CD4-positive, CD25-positive, alpha-beta regulatory T cell (primary cell): ENCODE measurements around the gene OPCML. TPM values are rescaled to one million over a fixed set of nuclear protein-coding genes. Genes with fewer than 3 reads are reported as not detected.

ENCODE experiments used
- ATAC-seq, 2 donors: fragments of 150-1000 bp; cut with Tn5 transposase; one replicate each; pipeline ENCODE4 v1.10.0; 2021; ENCODE audit warnings: low read depth in 2 of 2, moderate number of reproducible peaks in 2 of 2, moderate library complexity in 1 of 2
- DNase-seq, 3 donors: peaks; one replicate each; pipeline versions ENCODE4 v3.0.0 to v3.0.0-alpha.2; 2012 to 2022; ENCODE audit warnings: mixed read lengths in 1 of 3
- H3K27ac ChIP-seq: one replicate; pipeline ENCODE4 v1.7.0; 2013; ENCODE audit warnings: mild to moderate bottlenecking, low read length; ENCODE audit not compliant: insufficient read depth, poor library complexity, severe bottlenecking
- H3K27me3 ChIP-seq: one replicate; pipeline ENCODE4 v1.7.0; 2013; ENCODE audit warnings: low read length; ENCODE audit not compliant: control insufficient read depth, insufficient read depth
- H3K36me3 ChIP-seq: one replicate; pipeline ENCODE4 v1.7.0; 2013; ENCODE audit warnings: mild to moderate bottlenecking, low read length, moderate library complexity; ENCODE audit not compliant: control insufficient read depth, insufficient read depth
- H3K4me1 ChIP-seq: 2 replicates; pipeline ENCODE4 v1.7.0; 2013; ENCODE audit warnings: mild to moderate bottlenecking, low read length; ENCODE audit not compliant: insufficient read depth, control insufficient read depth, poor library complexity, severe bottlenecking
- H3K4me3 ChIP-seq: one replicate; pipeline ENCODE4 v1.7.0; 2013; ENCODE audit warnings: low read depth, mild to moderate bottlenecking, low read length, moderate library complexity
- H3K9me3 ChIP-seq, 2 experiments: 1 replicate in 1 of 2; 2 replicates in 1 of 2; pipeline ENCODE4 v1.7.0; 2013; ENCODE audit warnings: low read length in 2 of 2, mild to moderate bottlenecking in 1 of 2, moderate library complexity in 1 of 2; ENCODE audit not compliant: control insufficient read depth in 2 of 2
- H3K27ac Mint-ChIP-seq, 3 donors: one replicate each; pipeline ENCODE4 v1.8.0; 2020 to 2022; ENCODE audit warnings: mild to moderate bottlenecking in 3 of 3, mixed read lengths in 3 of 3, moderate library complexity in 2 of 3
- H3K27me3 Mint-ChIP-seq: one replicate; pipeline ENCODE4 v1.8.0; 2022; ENCODE audit warnings: mild to moderate bottlenecking, mixed read lengths
- H3K36me3 Mint-ChIP-seq: one replicate; pipeline ENCODE4 v1.8.0; 2020; ENCODE audit warnings: mixed read lengths
- H3K4me1 Mint-ChIP-seq, 4 donors: one replicate each; pipeline ENCODE4 v1.8.0; 2020 to 2022; ENCODE audit warnings: mixed read lengths in 4 of 4, mild to moderate bottlenecking in 1 of 4
- H3K4me3 Mint-ChIP-seq, 4 donors: one replicate each; pipeline ENCODE4 v1.8.0; 2020 to 2022; ENCODE audit warnings: mild to moderate bottlenecking in 4 of 4, mixed read lengths in 4 of 4, moderate library complexity in 3 of 4
- H3K9me3 Mint-ChIP-seq, 7 donors: one replicate each; pipeline ENCODE4 v1.8.0; 2020 to 2022; ENCODE audit warnings: mixed read lengths in 7 of 7, mild to moderate bottlenecking in 3 of 7, moderate library complexity in 2 of 7
- polyA plus RNA-seq, 4 donors: library from polyadenylated mRNA; unstranded; fragments of 300-500 nt; fragmentation: Illumina TruSeq; gene quantifications; one replicate each; pipeline ENCODE4 v1.2.3, GENCODE V29; 2021
- total RNA-seq: library from RNA; stranded (reverse); gene quantifications from one replicate; pipeline ENCODE4 v1.2.3, GENCODE V29; 2022

OPCML gene
- total and polyA plus RNA-seq, 5 donors from 2014 or later = not detected

- no peak overlapping the region for H3K4me3 Mint-ChIP-seq
- H3K4me3 ChIP-seq = no peak overlapping the region
Observed at GRCh38 chr11:133026952-133027351, 505.3 kb downstream of the OPCML start.

GRCh38 chr11:133024301-133024700, 508.0 kb downstream of the OPCML start:
- Histone ChIP-seq H3K36me3 (no peaks in the 10 kb centered on the region), H3K4me3 (no peak overlapping the region), H3K4me1 (no peaks in the 10 kb centered on the region), H3K9me3 (no peaks in the 10 kb centered on the region), H3K27ac (no peak overlapping the region), H3K27me3 (no peaks in the 10 kb centered on the region)
- Mint-ChIP-seq H3K36me3 (no peaks in the 10 kb centered on the region), H3K4me1 (no peaks in the 10 kb centered on the region), H3K27ac (no peak overlapping the region), H3K4me3 (no peak overlapping the region), H3K9me3 (peaks cover 0 to 3% (median 2%) of the 10 kb centered on the region in 7 donors), H3K27me3 (no peaks in the 10 kb centered on the region)
- ATAC-seq (no peak), DNase-seq (no peak)

More at GRCh38 chr11:133026952-133027351, 505.3 kb downstream of the OPCML start:
- Mint-ChIP-seq H3K27ac (no peak overlapping the region), H3K36me3 (no peaks in the 10 kb centered on the region), H3K27me3 (no peaks in the 10 kb centered on the region), H3K4me1 (no peaks in the 10 kb centered on the region), H3K9me3 (peaks cover 0 to 8% (median 2%) of the 10 kb centered on the region in 7 donors)
- Histone ChIP-seq H3K27ac (no peak overlapping the region), H3K27me3 (no peaks in the 10 kb centered on the region), H3K9me3 (no peaks in the 10 kb centered on the region), H3K36me3 (no peaks in the 10 kb centered on the region), H3K4me1 (no peaks in the 10 kb centered on the region)
- no peak for DNase-seq
- no peak for ATAC-seq

- H3K4me1 ChIP-seq = no peaks in the 10 kb centered on the region
- no peaks in the 10 kb centered on the region for H3K9me3 ChIP-seq
- H3K4me3 ChIP-seq = no peak overlapping the region
- Mint-ChIP-seq H3K36me3 (no peaks in the 10 kb centered on the region), H3K4me3 (no peak overlapping the region), H3K27ac (no peak overlapping the region), H3K9me3 (peaks cover 0 to 3% (median 2%) of the 10 kb centered on the region in 7 donors), H3K4me1 (no peaks in the 10 kb centered on the region), H3K27me3 (no peaks in the 10 kb centered on the region)
- H3K27me3 ChIP-seq = no peaks in the 10 kb centered on the region
- no peak for DNase-seq
- H3K27ac ChIP-seq = no peak overlapping the region
- ATAC-seq = no peak
- no peaks in the 10 kb centered on the region for H3K36me3 ChIP-seq
Observed at GRCh38 chr11:133023232-133023631, 509.1 kb downstream of the OPCML start.

- no peak overlapping the region for H3K27ac Mint-ChIP-seq
- no peak overlapping the region for H3K4me3 ChIP-seq
- H3K9me3 Mint-ChIP-seq = peaks cover 0 to 3% (median 2%) of the 10 kb centered on the region in 7 donors
- no peaks in the 10 kb centered on the region for H3K36me3 ChIP-seq
- H3K27me3 Mint-ChIP-seq = no peaks in the 10 kb centered on the region
- no peak overlapping the region for H3K4me3 Mint-ChIP-seq
- DNase-seq (no peak), ATAC-seq (no peak)
- no peaks in the 10 kb centered on the region for H3K9me3 ChIP-seq
- H3K27me3 ChIP-seq = no peaks in the 10 kb centered on the region
- no peaks in the 10 kb centered on the region for H3K4me1 Mint-ChIP-seq
- no peaks in the 10 kb centered on the region for H3K4me1 ChIP-seq
- H3K36me3 Mint-ChIP-seq = no peaks in the 10 kb centered on the region
- H3K27ac ChIP-seq = no peak overlapping the region
Observed at GRCh38 chr11:133021553-133021952, 510.7 kb downstream of the OPCML start.

- no peak overlapping the region for H3K4me3 Mint-ChIP-seq
- H3K9me3 Mint-ChIP-seq = peaks cover 0 to 4% (median 2%) of the 10 kb centered on the region in 7 donors
- H3K4me1 Mint-ChIP-seq = no peaks in the 10 kb centered on the region
- Histone ChIP-seq H3K27me3 (no peaks in the 10 kb centered on the region), H3K4me3 (no peak overlapping the region), H3K4me1 (no peaks in the 10 kb centered on the region), H3K9me3 (no peaks in the 10 kb centered on the region), H3K27ac (no peak overlapping the region), H3K36me3 (no peaks in the 10 kb centered on the region)
- H3K36me3 Mint-ChIP-seq = no peaks in the 10 kb centered on the region
- no peak for ATAC-seq
- no peak for DNase-seq
- no peaks in the 10 kb centered on the region for H3K27me3 Mint-ChIP-seq
- no peak overlapping the region for H3K27ac Mint-ChIP-seq
Observed at GRCh38 chr11:133020372-133020714, 512.0 kb downstream of the OPCML start.

- Histone ChIP-seq H3K36me3 (no peaks in the 10 kb centered on the region), H3K4me3 (no peak overlapping the region), H3K4me1 (no peaks in the 10 kb centered on the region), H3K27ac (no peak overlapping the region), H3K27me3 (no peaks in the 10 kb centered on the region), H3K9me3 (no peaks in the 10 kb centered on the region)
- Mint-ChIP-seq H3K27me3 (no peaks in the 10 kb centered on the region), H3K4me1 (no peaks in the 10 kb centered on the region), H3K4me3 (no peak overlapping the region), H3K27ac (no peak overlapping the region), H3K36me3 (no peaks in the 10 kb centered on the region), H3K9me3 (peaks cover 0 to 4% (median 3%) of the 10 kb centered on the region in 7 donors)
- DNase-seq (no peak), ATAC-seq (no peak)
Observed at GRCh38 chr11:133019545-133020371, 512.5 kb downstream of the OPCML start.

- H3K27ac Mint-ChIP-seq = no peak overlapping the region
- H3K4me1 Mint-ChIP-seq = no peaks in the 10 kb centered on the region
- no peak for DNase-seq
- H3K4me3 Mint-ChIP-seq = no peak overlapping the region
- Histone ChIP-seq H3K4me1 (no peaks in the 10 kb centered on the region), H3K36me3 (no peaks in the 10 kb centered on the region), H3K27ac (no peak overlapping the region), H3K4me3 (no peak overlapping the region), H3K9me3 (no peaks in the 10 kb centered on the region), H3K27me3 (no peaks in the 10 kb centered on the region)
- peaks cover 8% of the 10 kb centered on the region for H3K27me3 Mint-ChIP-seq
- H3K9me3 Mint-ChIP-seq = peaks cover 0 to 4% (median 0%) of the 10 kb centered on the region in 7 donors
- no peak for ATAC-seq
- H3K36me3 Mint-ChIP-seq = no peaks in the 10 kb centered on the region
Observed at GRCh38 chr11:133015457-133015856, 516.8 kb downstream of the OPCML start.

- Mint-ChIP-seq H3K27me3 (peaks cover 8% of the 10 kb centered on the region), H3K9me3 (peaks cover 0 to 4% (median 0%) of the 10 kb centered on the region in 7 donors), H3K27ac (no peak overlapping the region), H3K4me3 (no peak overlapping the region), H3K36me3 (no peaks in the 10 kb centered on the region), H3K4me1 (no peaks in the 10 kb centered on the region)
- ATAC-seq = no peak
- no peaks in the 10 kb centered on the region for H3K27me3 ChIP-seq
- DNase-seq = no peak
- H3K4me1 ChIP-seq = no peaks in the 10 kb centered on the region
- no peak overlapping the region for H3K4me3 ChIP-seq
- H3K9me3 ChIP-seq = no peaks in the 10 kb centered on the region
- no peaks in the 10 kb centered on the region for H3K36me3 ChIP-seq
- H3K27ac ChIP-seq = no peak overlapping the region
Observed at GRCh38 chr11:133014337-133014736, 518.0 kb downstream of the OPCML start.
